Endothelial cell of umbilical vein (primary cell): ENCODE results near the gene PAN3. TPM values are rescaled to one million over a fixed set of nuclear protein-coding genes. Genes with fewer than 3 reads are reported as not detected.

Experiments
- BruUV-seq: library from RNA; stranded (reverse); fragments of 400-500 nt; replicated peaks from 2 replicates; lab custom pipeline; 2021; lab: Mats Ljungman, UMichigan
- CTCF ChIA-PET: fragments of 300-600, 350-600 bp; sonication (Branson Sonifier 250); formaldehyde crosslinking; loops from one replicate; lab custom pipeline; 2021; ENCODE audit warnings: antibody characterized with exemption, inconsistent platforms; lab: Charles Lee
- POLR2A ChIA-PET: fragments of 300-600, 350-600 bp; sonication (Branson Sonifier 250); formaldehyde crosslinking; loops from one replicate; lab custom pipeline; 2021; ENCODE audit warnings: antibody characterized with exemption, inconsistent platforms; lab: Charles Lee
- DNase-seq: peaks from one replicate; pipeline ENCODE4 v3.0.0-alpha.2; 2011; ENCODE audit warnings: low read depth, low spot score
- FAIRE-seq: peaks from 2 replicates; lab custom pipeline; 2011; peaks lifted over from hg19 to GRCh38; lab: Jason Lieb, UNC
- H2AFZ ChIP-seq: 2 replicates; pipeline ENCODE4 v1.6.0; 2012; ENCODE audit warnings: low read depth, low read length, control low read depth, inconsistent platforms
- H3K27ac ChIP-seq: 2 replicates; pipeline ENCODE4 v1.5.1; 2011; ENCODE audit warnings: low read depth, mild to moderate bottlenecking, control low read depth, low read length, moderate library complexity; ENCODE audit not compliant: insufficient read depth
- H3K27me3 ChIP-seq, 2 experiments: 2 replicates each; pipeline versions ENCODE4 v1.6.0 to v1.6.1; 2011; ENCODE audit warnings: low read length in 2 of 2, mixed read lengths in 1 of 2; ENCODE audit not compliant: control insufficient read depth in 2 of 2, insufficient read depth in 2 of 2
- H3K36me3 ChIP-seq, 2 experiments: 2 replicates in 1 of 2; 3 replicates in 1 of 2; pipeline ENCODE4 v1.5.1; 2011; ENCODE audit warnings: low read length in 2 of 2, mild to moderate bottlenecking in 1 of 2, moderate library complexity in 1 of 2; ENCODE audit not compliant: control insufficient read depth in 2 of 2, insufficient read depth in 2 of 2; ENCODE audit errors: extremely low read depth in 1 of 2
- H3K4me1 ChIP-seq: 3 replicates; pipeline ENCODE4 v1.5.1; 2011; ENCODE audit warnings: mild to moderate bottlenecking, low read length; ENCODE audit not compliant: control insufficient read depth, insufficient read depth; ENCODE audit errors: extremely low read depth
- H3K4me2 ChIP-seq: 2 replicates; pipeline ENCODE4 v1.6.1; 2011; ENCODE audit warnings: low read length, control low read depth, mixed read lengths; ENCODE audit not compliant: insufficient read depth
- H3K4me3 ChIP-seq, 3 experiments: fragments of 200-600 bp in 1 of 3; sonication (generic), shearing (Covaris generic) in 1 of 3; replicated peaks in 1 of 3; 2 replicates each; pipeline ENCODE4 v1.5.1; 2011 to 2016; ENCODE audit warnings: control low read depth in 3 of 3, low read length in 3 of 3, mild to moderate bottlenecking in 2 of 3, inconsistent platforms in 1 of 3, low read depth in 1 of 3, moderate library complexity in 1 of 3; ENCODE audit not compliant: insufficient read depth in 1 of 3
- H3K79me2 ChIP-seq: 2 replicates; pipeline ENCODE4 v1.6.0; 2012; ENCODE audit warnings: low read length, inconsistent platforms; ENCODE audit not compliant: control insufficient read depth, insufficient read depth
- H3K9ac ChIP-seq: replicated peaks from 2 replicates; pipeline ENCODE3; 2011; ENCODE audit warnings: low read length, control low read depth; ENCODE audit not compliant: insufficient read depth; ENCODE audit errors: extremely low read depth
- H3K9me1 ChIP-seq: replicated peaks from 3 replicates; pipeline ENCODE4 v1.6.0; 2011; ENCODE audit warnings: mild to moderate bottlenecking, low read length; ENCODE audit not compliant: control insufficient read depth, insufficient read depth; ENCODE audit errors: extremely low read depth
- H3K9me3 ChIP-seq: replicated peaks from 2 replicates; pipeline ENCODE4 v1.5.1; 2012; ENCODE audit warnings: low read length, inconsistent platforms; ENCODE audit not compliant: control insufficient read depth, insufficient read depth
- H4K20me1 ChIP-seq: replicated peaks from 2 replicates; pipeline ENCODE3; 2011; ENCODE audit warnings: mild to moderate bottlenecking, low read length; ENCODE audit not compliant: control insufficient read depth, insufficient read depth; ENCODE audit errors: extremely low read depth
- EZH2 ChIP-seq: IDR thresholded peaks from 2 replicates; pipeline ENCODE4 v1.6.1; 2012; ENCODE audit warnings: borderline replicate concordance, low read depth, mild to moderate bottlenecking, moderate library complexity, low read length, inconsistent platforms; ENCODE audit not compliant: severe bottlenecking
- FOS ChIP-seq: IDR thresholded peaks from 2 replicates; pipeline ENCODE4 v1.6.1; 2011; ENCODE audit warnings: mild to moderate bottlenecking, low read length, moderate library complexity, borderline replicate concordance; ENCODE audit not compliant: insufficient read depth
- GATA2 ChIP-seq: IDR thresholded peaks from 2 replicates; pipeline ENCODE4 v1.7.0; 2011; ENCODE audit warnings: low read depth, mild to moderate bottlenecking, moderate library complexity, mixed read lengths, low read length; ENCODE audit not compliant: insufficient read length, insufficient read depth
- POLR2A ChIP-seq: IDR thresholded peaks from 2 replicates; pipeline ENCODE4 v1.6.1; 2012; ENCODE audit warnings: low read depth, mild to moderate bottlenecking, control low read depth, low read length
- POLR2AphosphoS5 ChIP-seq: IDR thresholded peaks from 2 replicates; pipeline ENCODE4 v1.6.1; 2012; ENCODE audit warnings: low read depth, mild to moderate bottlenecking, control low read depth, low read length, moderate library complexity; ENCODE audit not compliant: insufficient read depth
- dilution Hi-C: fragments of 300-500 bp; cut with MboI; formaldehyde crosslinking; loops from one replicate; pipeline ENCODE4 v1.15.0; 2019; ENCODE audit warnings: low sequenced_read_pairs; ENCODE audit not compliant: extremely low pct_ligation_motif_present
- intact Hi-C: fragments of 100-400 bp; cut with micrococcal nuclease; formaldehyde crosslinking; loops from one replicate; pipeline ENCODE4 v1.10.0; 2022
- polyA plus RNA-seq, 4 experiments: library from polyadenylated mRNA; depleted of rRNA in 3 of 4; stranded (reverse) in 3 of 4; unstranded in 1 of 4; fragments of >200 nt; gene quantifications; 2 replicates each; pipeline versions ENCODE4 v1.2.1 to v1.2.3, GENCODE V29; 2011 to 2012; ENCODE audit warnings: missing spikeins in 1 of 4
- total RNA-seq: library from RNA; stranded (reverse); gene quantifications from 2 replicates; pipeline ENCODE4 v1.2.3, GENCODE V29; 2021

Gene PAN3
- total and polyA plus RNA-seq, 2 donors (not counting 3 experiments of a cell fraction or from before 2014, with no cell fraction given), result 8.5 to 31.9 TPM

GRCh38 chr13:28301839-28302238, 163.5 kb downstream of the PAN3 start:
- Histone ChIP-seq H3K4me2 (no peak overlapping the region), H3K27ac (no peak overlapping the region), H3K36me3 (peaks cover 2 to 6% of the 10 kb centered on the region in 2 experiments), H3K4me1 (no peaks in the 10 kb centered on the region), H2AFZ (no peak overlapping the region), H3K4me3 (no peak overlapping the region), H4K20me1 (no peaks in the 10 kb centered on the region), H3K9me3 (no peaks in the 10 kb centered on the region), H3K9ac (no peak overlapping the region), H3K27me3 (no peaks in the 10 kb centered on the region), H3K9me1 (no peaks in the 10 kb centered on the region), H3K79me2 (no peaks in the 10 kb centered on the region)
- intact Hi-C loops, result no loop called here
- peak; percentile 18 for TF ChIP-seq GATA2
- TF ChIP-seq EZH2, result no peak
- POLR2A ChIA-PET, result no interaction called here
- BruUV-seq, result no TSS peak
- FAIRE-seq (no peak), DNase-seq (peak; percentile 47)
- CTCF ChIA-PET, result no interaction called here
- dilution Hi-C loops, result loop anchor here (25.0 kb wide), 1 partner anchor 185 kb away; the partner anchor contains the start of gene FLT1

GRCh38 chr13:28306325-28306724, 168.0 kb downstream of the PAN3 start:
- H2AFZ ChIP-seq, result no peak overlapping the region
- H3K4me3 ChIP-seq, result no peak overlapping the region
- H3K27ac ChIP-seq, result no peak overlapping the region
- no peaks in the 10 kb centered on the region for H3K9me1 ChIP-seq
- H3K9ac ChIP-seq, result no peak overlapping the region
- no peaks in the 10 kb centered on the region for H3K79me2 ChIP-seq
- no peaks in the 10 kb centered on the region for H4K20me1 ChIP-seq
- H3K4me1 ChIP-seq, result no peaks in the 10 kb centered on the region
- ChIA-PET CTCF (no interaction called here), POLR2A (no interaction called here)
- dilution Hi-C loops (loop anchor here (25.0 kb wide), 1 partner anchor 181 kb away; the partner anchor contains the start of gene FLT1), intact Hi-C loops (no loop called here)
- peaks cover 0 to 11% of the 10 kb centered on the region in 2 experiments for H3K36me3 ChIP-seq
- H3K27me3 ChIP-seq, result no peaks in the 10 kb centered on the region
- TF ChIP-seq POLR2AphosphoS5 (no peak), FOS (no peak), POLR2A (no peak), EZH2 (no peak)
- FAIRE-seq, result no peak
- H3K9me3 ChIP-seq, result no peaks in the 10 kb centered on the region
- no TSS peak for BruUV-seq
- no peak overlapping the region for H3K4me2 ChIP-seq
- no peak for DNase-seq
